Measurements from ENCODE around the gene SERINC2. TPM values are rescaled to one million over a fixed set of nuclear protein-coding genes. Genes with fewer than 3 reads are reported as not detected.
A peak's percentile ranks its signal among the peaks of the same experiment; 100 is the strongest.

The SERINC2 gene
- total RNA-seq, 1 donor from 2014 or later = 9.6 TPM

DNA sequence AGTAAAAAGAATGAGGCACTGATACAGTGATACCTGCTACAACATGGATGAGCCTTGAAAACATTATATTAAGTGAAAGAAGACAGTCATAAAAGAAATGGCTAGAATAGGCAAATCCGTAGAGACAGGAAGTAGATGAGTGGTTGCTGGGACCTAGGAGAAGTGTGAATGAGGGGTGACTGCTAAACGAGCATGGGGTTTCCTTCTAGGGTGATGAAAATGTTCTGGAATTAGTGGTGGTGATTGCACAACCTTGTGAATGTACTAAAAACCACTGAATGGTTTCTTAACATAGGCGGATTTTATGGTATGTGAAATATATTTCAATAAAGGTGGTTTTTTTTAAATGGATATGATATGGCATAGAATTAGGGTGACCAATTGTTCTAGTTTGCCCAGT, 12.6 kb upstream of the SERINC2 start:
- Histone ChIP-seq H3K4me3 (no peak overlapping the region), H3K79me2 (ENCODE audit: low read depth) (no peaks in the 10 kb centered on the region), H3K27me3 (peaks cover 2% of the 10 kb centered on the region), H3F3A (ENCODE audit: low read depth) (no peaks in the 10 kb centered on the region), H3K27ac (no peak overlapping the region), H3K4me1 (no peaks in the 10 kb centered on the region), H3K9ac (no peak overlapping the region), H3K9me3 (ENCODE audit: low read depth) (no peaks in the 10 kb centered on the region), H2AFZ (replicated peaks) (no peak overlapping the region), H3K4me2 (no peak overlapping the region), H4K20me1 (ENCODE audit: low read depth) (no peaks in the 10 kb centered on the region), H3K36me3 (no peaks in the 10 kb centered on the region)
- DNase-seq (ENCODE audit: low spot score) = no peak
- Mint-ChIP-seq H3K27me3 (ENCODE audit: insufficient read depth, low read depth) (peaks cover 5% of the 10 kb centered on the region), H3K4me3 (no peak overlapping the region), H3K4me1 (peaks cover 8% of the 10 kb centered on the region), H3K36me3 (no peaks in the 10 kb centered on the region), H3K27ac (no peak overlapping the region), H3K9me3 (no peaks in the 10 kb centered on the region)
- no peak for TF ChIP-seq EZH2phosphoT487 (IDR thresholded peaks at IDR 0.05)
- TF ChIP-seq EZH2 (IDR thresholded peaks at IDR 0.05) = no peak
- TF ChIP-seq, protein P1, sequence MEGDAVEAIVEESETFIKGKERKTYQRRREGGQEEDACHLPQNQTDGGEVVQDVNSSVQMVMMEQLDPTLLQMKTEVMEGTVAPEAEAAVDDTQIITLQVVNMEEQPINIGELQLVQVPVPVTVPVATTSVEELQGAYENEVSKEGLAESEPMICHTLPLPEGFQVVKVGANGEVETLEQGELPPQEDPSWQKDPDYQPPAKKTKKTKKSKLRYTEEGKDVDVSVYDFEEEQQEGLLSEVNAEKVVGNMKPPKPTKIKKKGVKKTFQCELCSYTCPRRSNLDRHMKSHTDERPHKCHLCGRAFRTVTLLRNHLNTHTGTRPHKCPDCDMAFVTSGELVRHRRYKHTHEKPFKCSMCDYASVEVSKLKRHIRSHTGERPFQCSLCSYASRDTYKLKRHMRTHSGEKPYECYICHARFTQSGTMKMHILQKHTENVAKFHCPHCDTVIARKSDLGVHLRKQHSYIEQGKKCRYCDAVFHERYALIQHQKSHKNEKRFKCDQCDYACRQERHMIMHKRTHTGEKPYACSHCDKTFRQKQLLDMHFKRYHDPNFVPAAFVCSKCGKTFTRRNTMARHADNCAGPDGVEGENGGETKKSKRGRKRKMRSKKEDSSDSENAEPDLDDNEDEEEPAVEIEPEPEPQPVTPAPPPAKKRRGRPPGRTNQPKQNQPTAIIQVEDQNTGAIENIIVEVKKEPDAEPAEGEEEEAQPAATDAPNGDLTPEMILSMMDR (IDR thresholded peaks at IDR 0.05) = no peak

DNA sequence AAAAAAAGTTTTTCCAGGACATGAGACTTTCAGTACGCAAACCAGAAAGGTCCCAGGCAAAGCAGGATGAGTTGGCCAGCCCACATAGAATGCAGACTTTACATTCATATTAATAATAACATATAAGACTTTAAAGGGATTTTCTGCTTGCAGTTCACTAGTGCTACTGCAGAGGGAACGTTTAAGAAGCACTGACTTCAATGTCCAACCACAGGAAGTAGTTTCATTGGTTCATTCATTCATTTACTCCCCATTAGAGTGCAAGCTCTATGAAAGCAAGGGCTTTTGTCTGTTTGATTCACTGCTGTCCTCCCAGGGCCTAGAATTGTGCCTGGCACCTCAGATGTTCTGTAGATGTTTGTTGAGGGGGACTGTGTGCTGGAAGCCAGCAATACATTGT, 11.8 kb upstream of the SERINC2 start:
- Mint-ChIP-seq H3K27me3 (ENCODE audit: insufficient read depth, low read depth) (peaks cover 2% of the 10 kb centered on the region), H3K9me3 (no peaks in the 10 kb centered on the region), H3K4me3 (no peak overlapping the region), H3K36me3 (no peaks in the 10 kb centered on the region), H3K4me1 (peaks cover 7% of the 10 kb centered on the region), H3K27ac (peak overlapping the region; percentile 86)
- Histone ChIP-seq H4K20me1 (ENCODE audit: low read depth) (no peaks in the 10 kb centered on the region), H3K4me2 (no peak overlapping the region), H3K27ac (no peak overlapping the region), H3K9me3 (ENCODE audit: low read depth) (no peaks in the 10 kb centered on the region), H3K9ac (no peak overlapping the region), H3K27me3 (no peaks in the 10 kb centered on the region), H3K4me3 (no peak overlapping the region), H3F3A (ENCODE audit: low read depth) (no peaks in the 10 kb centered on the region), H3K36me3 (no peaks in the 10 kb centered on the region), H2AFZ (replicated peaks) (no peak overlapping the region), H3K4me1 (no peaks in the 10 kb centered on the region), H3K79me2 (ENCODE audit: low read depth) (no peaks in the 10 kb centered on the region)
- TF ChIP-seq EZH2 (IDR thresholded peaks at IDR 0.05) (no peak), EZH2phosphoT487 (IDR thresholded peaks at IDR 0.05) (no peak)
- TF ChIP-seq, protein P1 (IDR thresholded peaks at IDR 0.05) = no peak
- DNase-seq (ENCODE audit: low spot score) = no peak

DNA sequence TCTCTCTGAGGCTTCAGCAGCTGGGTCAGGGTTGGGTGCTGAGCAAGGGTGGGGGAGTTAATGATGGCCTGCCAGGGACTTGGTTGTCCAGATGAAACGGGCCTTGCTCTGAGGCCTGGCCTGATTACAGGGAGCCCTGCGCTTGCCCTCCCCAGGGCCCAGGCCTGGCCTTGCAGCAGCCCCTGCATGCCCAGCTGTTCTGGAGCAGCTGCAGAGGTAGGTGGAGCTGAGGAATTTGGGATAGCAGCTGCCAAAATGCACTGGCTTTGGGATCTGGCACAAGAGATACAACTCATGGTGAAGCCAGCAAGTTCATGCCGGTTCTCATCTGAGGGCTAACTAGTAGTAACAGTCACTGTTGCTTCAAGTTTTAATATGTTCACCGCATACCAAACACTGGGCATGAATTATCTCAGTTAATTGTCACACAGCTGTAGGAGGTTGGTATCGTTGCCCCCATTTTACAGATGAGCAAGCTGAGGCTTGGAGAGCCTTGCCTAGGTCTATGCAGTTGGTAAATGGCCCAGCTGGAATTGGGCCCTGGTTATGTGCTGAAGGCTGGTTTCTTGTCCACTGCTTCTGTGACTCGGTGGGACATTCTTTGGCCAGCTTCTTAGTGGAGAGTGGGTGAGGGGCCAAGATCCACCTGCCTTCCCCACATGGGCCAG, 7.3 kb upstream of the SERINC2 start:
- H3K27me3 ChIP-seq = no peaks in the 10 kb centered on the region
- no peaks in the 10 kb centered on the region for H3K79me2 ChIP-seq (ENCODE audit: low read depth)
- no peaks in the 10 kb centered on the region for H3K36me3 ChIP-seq
- DNase-seq (ENCODE audit: low spot score) = no peak
- Mint-ChIP-seq H3K9me3 (no peaks in the 10 kb centered on the region), H3K36me3 (no peaks in the 10 kb centered on the region), H3K27ac (no peak overlapping the region), H3K4me3 (no peak overlapping the region), H3K4me1 (peaks cover 10% of the 10 kb centered on the region), H3K27me3 (ENCODE audit: insufficient read depth, low read depth) (peaks cover 7% of the 10 kb centered on the region)
- H3K4me1 ChIP-seq = no peaks in the 10 kb centered on the region
- no peaks in the 10 kb centered on the region for H3F3A ChIP-seq (ENCODE audit: low read depth)
- no peaks in the 10 kb centered on the region for H4K20me1 ChIP-seq (ENCODE audit: low read depth)
- no peak overlapping the region for H3K27ac ChIP-seq
- no peak overlapping the region for H2AFZ ChIP-seq (replicated peaks)
- no peak overlapping the region for H3K4me2 ChIP-seq
- H3K9ac ChIP-seq = no peak overlapping the region
- TF ChIP-seq EZH2phosphoT487 (IDR thresholded peaks at IDR 0.05) (no peak), EZH2 (IDR thresholded peaks at IDR 0.05) (no peak)
- TF ChIP-seq, protein P1 (IDR thresholded peaks at IDR 0.05) = no peak
- no peaks in the 10 kb centered on the region for H3K9me3 ChIP-seq (ENCODE audit: low read depth)
- no peak overlapping the region for H3K4me3 ChIP-seq
